SK-N-SH (cell line): ENCODE data around the gene HOXC5.

Experiments
- EZH2phosphoT487 ChIP-seq: fragments of 200-600 bp; sonication (generic); IDR thresholded peaks from 2 replicates; pipeline ENCODE4 v1.6.1; 2017; ENCODE audit warnings: low read depth, mixed run types, mild to moderate bottlenecking, antibody characterized with exemption, moderate library complexity, borderline replicate concordance
- RFX5 ChIP-seq: IDR thresholded peaks from 2 replicates; pipeline ENCODE4 v1.6.1; 2012; ENCODE audit warnings: mild to moderate bottlenecking, improper control_type of control experiment, low read length

GRCh38 chr12:54015018-54015931 lies 17.6 kb upstream of the HOXC5 start:
- TF ChIP-seq RFX5 (no peak), EZH2phosphoT487 (no peak)
